22Rv1 (cell line): ENCODE data around the gene NFKBIB.

ENCODE experiments used
- H3K27ac ChIP-seq: fragments of 450-650 bp; 2 replicates; pipeline ENCODE4 v1.5.1; 2017
- CTCF ChIP-seq: fragments of 450-650 bp; IDR thresholded peaks from 2 replicates; pipeline ENCODE4 v1.5.1; 2017; ENCODE audit warnings: mild to moderate bottlenecking
- ZFX ChIP-seq: fragments of 450-650 bp; IDR thresholded peaks from 2 replicates; pipeline ENCODE4 v1.6.1; 2017; ENCODE audit warnings: antibody characterized with exemption, borderline replicate concordance

NFKBIB gene

DNA sequence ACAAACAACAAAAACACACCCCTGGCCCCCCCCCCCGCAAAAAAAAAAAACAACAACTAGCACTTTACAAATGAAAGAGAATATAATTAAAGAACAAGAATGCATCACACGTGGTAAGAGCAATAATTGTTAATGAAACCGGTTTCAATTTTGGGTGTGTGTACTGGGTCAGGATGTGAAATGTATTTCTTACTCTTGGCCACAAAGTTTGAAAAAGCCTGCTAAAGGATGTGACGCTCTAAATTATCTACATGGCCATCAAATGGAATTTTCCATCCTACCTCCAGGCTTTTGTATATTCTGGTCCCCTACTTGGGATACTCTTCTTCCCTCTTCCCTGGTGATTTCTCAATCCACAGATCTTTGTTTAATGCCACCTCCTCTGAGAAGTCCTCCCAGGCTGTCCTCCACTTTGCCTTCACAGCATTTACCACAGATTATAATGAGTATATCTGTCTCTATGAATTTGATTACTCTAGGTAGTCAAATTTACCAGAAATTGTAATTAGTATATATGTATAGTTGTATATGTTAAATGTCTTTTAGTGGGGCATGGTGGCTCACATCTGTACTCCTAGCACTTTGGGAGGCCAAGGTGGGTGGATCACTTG lies 28.7 kb downstream of the NFKBIB start:
- H3K27ac ChIP-seq = no peak overlapping the region
- TF ChIP-seq ZFX (no peak), CTCF (no peak)

- H3K27ac ChIP-seq = peak within 1 kb of the TSS; percentile 88
- TF ChIP-seq CTCF (peak; percentile 99), ZFX (no peak)
Measured at GRCh38 chr19:38929929-38930775, 30.4 kb downstream of the NFKBIB start, which contains the start of gene SARS2. Gene SARS2, minus strand, starts transcription at chr19:38930763. Its CDS starts 27 bp downstream, at chr19:38930736.

- peak within 1 kb of the TSS; percentile 88 for H3K27ac ChIP-seq
- TF ChIP-seq ZFX (no peak), CTCF (no peak)
Measured at GRCh38 chr19:38930776-38931520, 31.2 kb downstream of the NFKBIB start, which contains the start of gene MRPS12. Gene MRPS12, plus strand, starts transcription at chr19:38930944. Its CDS starts 351 bp downstream, at chr19:38931295.

- H3K27ac ChIP-seq = peak overlapping the region; percentile 88
- TF ChIP-seq ZFX = no peak
- no peak for TF ChIP-seq CTCF
Measured at GRCh38 chr19:38931521-38931793, 31.7 kb downstream of the NFKBIB start.

- TF ChIP-seq CTCF (peak; percentile 55), ZFX (no peak)
- H3K27ac ChIP-seq = no peak overlapping the region
Measured at GRCh38 chr19:38932425-38933179, 32.8 kb downstream of the NFKBIB start.

- TF ChIP-seq ZFX (no peak), CTCF (no peak)
- no peak overlapping the region for H3K27ac ChIP-seq
Measured at GRCh38 chr19:38933544-38933943, 33.8 kb downstream of the NFKBIB start.
